Left kidney (tissue), 8 donors: ENCODE data around the gene POTEJ. TPM values are rescaled to one million over a fixed set of nuclear protein-coding genes. Genes with fewer than 3 reads are reported as not detected.
"Not testable (repeated sequence)": the region's sequence is repeated elsewhere in the genome, so short reads cannot be mapped to it uniquely, and the experiment has no call there.

Source experiments
- DNase-seq: peaks from one replicate; pipeline ENCODE4 v3.0.0-alpha.2; 2013
- long read RNA-seq, 8 donors: transcript quantifications; one replicate each; lab custom pipeline, GENCODE V29; 2026
- polyA plus RNA-seq: library from polyadenylated mRNA; unstranded; fragments of 120-200 nt; gene quantifications from one replicate; pipeline ENCODE4 v1.2.1, GENCODE V29; 2013; ENCODE audit not compliant: insufficient read length

POTEJ gene
- not detected for polyA plus RNA-seq
- long read RNA-seq, donor 1, partial matches to known transcripts, result 0 of 5 reads
- long read RNA-seq, donor 1, other reads (novel, unspliced or antisense), result 5 of 5 reads
- long read RNA-seq, donor 2, partial matches to known transcripts, result 0 of 8 reads
- long read RNA-seq, donor 2, other reads (novel, unspliced or antisense), result 8 of 8 reads
- long read RNA-seq, donor 3, result 0 reads
- long read RNA-seq, donor 4, result 0 reads
- long read RNA-seq, donor 5, result 0 reads
- long read RNA-seq, donor 6, result 0 reads
- long read RNA-seq, donor 7, result 0 reads
- long read RNA-seq, donor 8, result 0 reads

DNA sequence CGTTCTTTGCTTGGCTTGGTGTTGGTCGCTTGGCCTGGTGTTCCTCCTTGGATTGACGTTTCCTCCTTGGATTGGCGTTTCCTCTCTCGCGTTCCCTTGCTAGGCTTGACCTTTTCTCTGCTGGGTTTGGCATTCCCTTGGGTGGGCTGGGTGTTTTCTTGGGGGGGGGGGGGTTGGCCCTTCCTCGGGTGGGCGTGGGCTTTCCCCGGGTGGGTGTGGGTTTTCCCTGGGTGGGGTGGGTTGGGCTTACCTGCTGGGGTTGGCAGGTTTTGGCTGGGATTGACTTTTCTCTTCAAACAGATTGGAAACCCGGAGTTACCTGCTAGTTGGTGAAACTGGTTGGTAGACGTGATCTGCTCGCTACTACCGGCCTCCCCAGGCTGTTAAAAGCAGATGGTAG, at the start of gene POTEJ:
POTEJ (plus strand) TSS at position 301 of the 400 bp plus-strand sequence; CDS start at position 394, 93 bp downstream.
- not testable (repeated sequence) for DNase-seq

DNA sequence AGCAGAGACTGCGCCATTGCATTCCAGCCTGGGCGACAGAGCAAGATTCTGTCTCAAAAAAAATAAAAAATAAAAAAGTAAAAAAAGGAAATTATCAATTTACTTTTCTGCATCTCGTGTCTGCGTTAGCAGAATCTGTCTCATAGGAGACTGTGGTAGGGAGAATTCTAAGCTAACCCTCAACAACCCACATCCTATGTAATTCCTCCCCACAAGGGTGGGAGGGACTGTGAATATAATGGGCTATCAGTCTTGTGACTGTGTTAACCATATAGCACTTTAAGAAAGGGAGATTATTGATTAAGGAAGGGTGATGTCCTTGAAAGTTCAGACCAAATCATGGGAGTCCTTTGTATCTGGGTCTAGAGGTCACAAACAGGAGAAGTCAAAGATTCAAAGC, 45.1 kb upstream of the POTEJ start:
- DNase-seq, result not testable (repeated sequence)

- not testable (repeated sequence) for DNase-seq
Observed at GRCh38 chr2:130571929-130572328, 39.3 kb upstream of the POTEJ start.

- DNase-seq, result not testable (repeated sequence)
Observed at GRCh38 chr2:130574230-130574629, 37.0 kb upstream of the POTEJ start.

GRCh38 chr2:130576209-130576784, 34.9 kb upstream of the POTEJ start:
- not testable (repeated sequence) for DNase-seq

DNA sequence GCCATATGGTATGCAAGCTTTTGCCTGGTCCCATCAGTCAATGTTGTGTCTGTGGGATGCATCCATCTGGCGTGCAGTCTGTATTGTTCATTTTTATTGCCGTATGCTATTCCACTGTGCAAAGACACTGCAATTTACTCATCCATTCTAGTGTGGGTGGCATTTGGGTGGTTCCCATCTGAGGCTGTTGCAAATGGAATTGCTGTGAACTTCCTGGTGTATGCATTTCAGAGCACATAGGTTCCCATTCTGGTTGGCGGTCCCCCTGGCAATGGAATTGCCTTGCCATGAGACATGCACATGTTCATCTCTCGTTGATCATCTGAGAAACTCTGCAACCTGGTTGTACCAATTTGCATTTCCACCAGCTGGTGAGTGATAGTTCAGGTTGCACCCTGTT, 33.7 kb upstream of the POTEJ start:
- DNase-seq, result not testable (repeated sequence)

- not testable (repeated sequence) for DNase-seq
Observed at GRCh38 chr2:130579121-130579520, 32.1 kb upstream of the POTEJ start.

GRCh38 chr2:130581491-130581890, 29.7 kb upstream of the POTEJ start:
- not testable (repeated sequence) for DNase-seq

DNA sequence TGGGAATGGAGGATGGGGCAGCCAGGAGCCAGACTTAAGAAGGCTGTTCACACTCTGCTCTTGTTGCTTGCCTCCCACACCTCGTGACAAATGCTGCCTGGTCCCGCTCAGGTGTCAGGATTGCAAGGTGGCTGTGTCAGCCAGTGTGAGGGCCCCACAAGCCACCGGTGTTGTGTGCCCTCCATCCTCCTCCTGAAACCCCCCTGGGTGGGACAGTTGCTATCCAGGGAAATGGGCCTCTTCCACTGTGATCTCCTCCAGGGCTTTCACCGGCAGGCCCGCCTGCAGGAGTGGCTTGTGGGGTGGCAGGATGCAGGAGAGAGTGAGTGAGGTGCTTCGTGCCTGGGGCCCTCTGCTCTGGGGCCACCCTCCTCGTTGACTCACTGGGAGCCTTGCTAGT, 28.3 kb upstream of the POTEJ start:
- not testable (repeated sequence) for DNase-seq

DNA sequence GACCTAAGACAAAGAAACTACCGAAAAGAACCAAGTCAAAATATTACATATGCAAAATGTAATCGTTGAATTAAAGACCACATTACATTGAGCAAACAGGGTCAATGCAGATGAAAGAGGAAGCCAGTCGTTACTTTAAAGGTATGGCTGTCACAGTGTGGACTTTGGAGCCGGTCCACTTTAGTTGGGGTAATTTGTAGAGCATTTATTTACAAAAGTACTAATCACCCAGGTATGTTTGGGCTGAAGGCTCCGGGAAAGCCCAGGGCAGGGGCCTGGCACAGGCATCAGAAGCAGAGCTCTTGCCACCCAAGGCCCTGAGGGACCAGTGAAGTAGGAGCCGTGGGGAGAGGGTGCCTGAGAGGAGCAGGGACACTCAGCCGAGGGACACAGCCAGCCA, 27.7 kb upstream of the POTEJ start:
- not testable (repeated sequence) for DNase-seq

DNA sequence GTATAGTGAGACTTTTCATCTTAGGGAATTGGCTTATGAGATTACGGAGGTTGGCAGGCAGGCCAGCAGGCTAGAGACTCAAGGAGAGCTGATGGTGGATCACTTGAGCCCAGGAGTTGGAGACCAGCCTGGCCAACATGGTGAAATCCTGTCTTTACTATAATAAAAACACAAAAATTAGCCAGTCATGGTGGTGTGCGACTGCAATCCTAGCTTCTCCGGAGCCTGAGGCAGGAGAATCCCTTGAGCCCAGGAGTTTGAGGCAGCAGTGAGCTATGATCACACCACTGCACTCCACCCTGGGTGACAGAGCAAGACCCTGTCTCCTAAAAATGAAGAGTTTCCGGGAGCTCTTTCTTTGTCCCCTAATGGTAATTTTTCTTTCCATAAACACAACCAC, 26.5 kb upstream of the POTEJ start:
- not testable (repeated sequence) for DNase-seq

GRCh38 chr2:130588688-130589458, 22.4 kb upstream of the POTEJ start:
- DNase-seq, result not testable (repeated sequence)

DNA sequence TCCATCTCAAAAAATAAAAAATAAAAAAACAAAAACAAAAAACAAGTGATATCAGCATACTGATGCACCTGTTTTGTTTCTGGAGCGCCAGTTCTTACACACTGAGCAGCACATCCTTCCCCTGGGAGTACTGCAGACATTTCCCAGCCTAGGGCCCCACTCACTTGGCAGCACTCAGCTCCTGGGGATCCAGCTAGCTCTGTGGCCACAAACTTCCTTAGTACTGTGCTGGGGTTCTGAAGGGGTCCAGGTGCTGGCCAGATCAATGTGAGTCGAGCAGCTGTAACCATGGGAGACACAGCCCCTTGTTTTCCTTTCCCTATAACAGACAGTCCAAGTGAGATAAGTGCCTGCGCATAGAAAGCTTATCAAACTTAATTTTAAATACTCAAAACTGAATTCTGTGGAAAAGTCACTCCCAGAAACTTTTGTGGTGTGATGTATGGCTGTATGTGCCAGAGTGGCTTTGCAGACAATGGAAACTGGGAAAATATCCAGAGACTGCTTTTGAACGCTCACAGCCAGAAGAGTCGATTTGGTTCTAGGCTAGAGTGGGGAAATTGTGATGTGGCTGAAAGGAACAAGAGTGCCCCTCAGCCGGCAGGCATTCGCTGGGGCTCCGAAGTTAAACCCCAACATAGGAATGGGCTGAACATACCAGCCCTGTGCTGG, 20.9 kb upstream of the POTEJ start:
- not testable (repeated sequence) for DNase-seq

DNA sequence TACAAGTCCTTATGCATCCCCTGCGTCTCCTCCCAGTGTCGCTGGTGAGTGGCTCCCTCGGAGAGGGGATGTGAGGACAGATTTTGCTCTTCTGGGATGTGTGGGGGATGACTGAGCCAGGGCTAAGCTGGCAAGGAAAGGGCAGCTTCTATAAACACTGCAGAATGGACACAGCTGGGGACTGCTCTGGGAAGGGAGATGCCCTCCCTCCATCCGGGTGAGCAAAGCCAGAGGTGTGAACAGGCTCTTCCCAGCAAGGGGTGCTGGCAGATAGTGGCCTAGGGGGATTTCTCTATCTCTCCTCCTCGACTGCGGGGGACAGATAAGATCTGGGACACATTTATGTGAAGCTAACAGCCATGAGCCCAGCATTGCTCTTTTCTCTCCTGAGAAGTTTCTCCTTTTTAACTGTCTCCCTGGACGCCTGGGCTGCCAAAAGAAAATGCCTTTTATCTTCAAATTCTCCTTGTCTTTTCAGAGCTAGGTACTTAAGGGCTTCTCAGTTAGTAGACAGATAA, 20.3 kb upstream of the POTEJ start:
- not testable (repeated sequence) for DNase-seq

DNA sequence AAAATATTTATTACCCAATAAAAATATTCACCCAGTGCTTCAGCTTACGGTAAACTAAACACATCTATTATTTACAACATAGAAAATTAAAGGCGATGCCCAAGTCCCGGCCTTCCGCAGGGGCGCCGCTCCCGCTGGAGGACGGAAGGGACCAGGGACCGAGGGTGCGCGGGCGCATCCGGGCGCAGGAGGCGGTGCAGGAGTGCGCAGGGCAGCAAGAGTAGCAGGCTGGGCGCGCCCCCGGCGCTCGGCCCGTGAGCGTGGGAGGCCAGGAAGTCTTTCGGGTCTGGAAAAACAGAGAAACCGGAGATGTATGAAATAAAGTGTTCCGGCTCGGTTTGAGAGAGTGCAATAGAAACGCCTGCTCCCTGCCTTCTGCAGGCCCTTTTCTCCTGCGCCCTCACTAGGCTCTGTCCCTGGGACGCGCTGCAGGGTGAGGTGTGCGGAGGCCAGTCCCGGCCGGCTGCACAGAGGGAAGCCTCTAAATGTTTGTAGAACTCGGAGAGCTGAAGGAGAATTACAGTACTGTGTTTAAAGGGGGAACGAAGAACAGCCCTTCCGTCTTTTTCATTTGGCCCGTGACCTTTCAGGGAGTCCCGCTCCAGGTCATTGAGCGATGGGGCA, 18.3 kb upstream of the POTEJ start:
- not testable (repeated sequence) for DNase-seq

DNA sequence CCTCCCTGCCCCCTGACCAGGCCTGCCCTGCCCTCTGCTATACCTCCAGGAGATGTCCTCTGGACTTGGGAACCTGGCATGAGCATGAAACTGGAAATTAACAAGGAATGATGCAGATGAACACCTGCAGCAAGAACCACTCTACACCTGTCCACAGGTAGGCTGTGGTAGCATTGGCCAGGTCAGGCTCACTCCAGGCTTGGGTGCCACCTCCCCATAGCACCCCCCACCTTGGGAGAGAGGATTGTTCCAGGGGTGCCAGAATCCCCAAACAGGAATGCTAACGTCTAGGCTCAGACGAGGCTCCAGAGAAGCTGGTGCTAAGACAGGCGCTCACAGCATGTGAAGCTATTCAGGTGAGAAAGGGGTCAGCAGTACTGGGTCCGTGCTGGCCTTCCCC, 17.2 kb upstream of the POTEJ start:
- not testable (repeated sequence) for DNase-seq

GRCh38 chr2:130596757-130597156, 14.5 kb upstream of the POTEJ start:
- DNase-seq, result not testable (repeated sequence)

GRCh38 chr2:130597994-130598393, 13.2 kb upstream of the POTEJ start:
- DNase-seq, result not testable (repeated sequence)

DNA sequence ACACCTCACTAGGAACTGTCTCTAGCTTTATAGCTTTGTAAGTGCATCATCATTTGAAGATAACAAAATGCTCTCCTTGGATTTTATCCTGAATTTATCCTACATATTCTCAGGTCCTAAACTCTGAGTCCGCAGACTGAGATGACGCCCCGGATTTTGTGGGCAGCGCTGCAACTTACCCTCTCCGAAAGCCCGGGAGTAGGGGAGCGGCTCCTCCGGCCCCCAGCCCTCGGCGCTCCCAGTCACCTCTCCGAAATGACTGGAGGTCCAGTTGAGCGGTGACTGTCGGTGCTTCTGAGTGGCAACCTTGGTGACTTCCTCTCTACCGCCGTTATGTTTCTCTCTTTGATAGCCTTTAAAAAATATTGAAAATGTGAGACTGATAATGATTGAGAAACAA, 12.8 kb upstream of the POTEJ start:
- DNase-seq, result not testable (repeated sequence)

- DNase-seq, result not testable (repeated sequence)
Observed at GRCh38 chr2:130599393-130599792, 11.8 kb upstream of the POTEJ start, which contains the start of gene CFC1. CFC1 (minus strand) TSS chr2:130599575; CDS start chr2:130599287, 288 bp downstream.

GRCh38 chr2:130599926-130600325, 11.3 kb upstream of the POTEJ start:
- DNase-seq, result not testable (repeated sequence)
